ENCODE measurements around the gene NLRP11.

The NLRP11 gene

DNA sequence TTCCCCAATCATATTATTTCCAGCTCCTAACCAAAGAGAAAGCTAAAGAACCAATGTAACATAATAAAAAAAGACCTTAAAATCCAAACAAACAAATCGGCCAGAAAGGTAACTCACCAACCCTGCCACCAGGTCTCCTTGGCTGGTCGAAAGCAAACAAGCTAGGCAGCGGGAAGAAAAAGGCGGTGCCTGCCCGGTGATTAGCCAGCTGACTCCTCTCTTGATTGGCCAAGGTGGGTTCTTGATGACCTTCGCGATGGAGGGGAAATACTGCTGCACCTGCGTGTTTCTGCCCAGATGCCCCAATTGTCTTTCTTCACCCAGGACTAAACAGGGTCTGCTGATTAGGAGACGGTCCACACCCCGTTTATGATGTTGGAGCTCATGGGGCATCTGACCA, at the start of gene NLRP11:
NLRP11 (minus strand) TSS at position 154 of the 400 bp plus-strand sequence. CDS start 13,825 bp downstream, outside the sequence.
- DNase-seq: no peak

DNA sequence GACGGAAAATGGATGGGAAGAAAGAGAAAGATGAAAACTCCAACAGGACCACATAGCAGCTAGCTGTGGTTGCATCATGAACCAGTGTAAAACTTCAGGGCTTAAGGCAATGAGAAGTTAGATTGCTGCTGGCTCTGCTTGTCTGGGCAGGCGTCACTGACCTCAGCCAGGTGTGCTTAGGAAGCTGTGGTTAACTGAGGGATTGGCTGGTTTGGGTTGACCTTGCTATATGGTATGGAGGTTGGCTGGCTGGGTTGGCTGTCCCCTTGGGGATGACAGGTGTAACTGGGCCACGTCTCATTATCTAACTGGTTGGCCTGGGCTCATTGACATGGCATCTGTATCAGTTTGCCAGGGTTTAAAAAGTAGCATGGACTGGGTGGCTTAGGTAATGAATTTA, 45.4 kb upstream of the NLRP11 start:
- DNase-seq: no peak

DNA sequence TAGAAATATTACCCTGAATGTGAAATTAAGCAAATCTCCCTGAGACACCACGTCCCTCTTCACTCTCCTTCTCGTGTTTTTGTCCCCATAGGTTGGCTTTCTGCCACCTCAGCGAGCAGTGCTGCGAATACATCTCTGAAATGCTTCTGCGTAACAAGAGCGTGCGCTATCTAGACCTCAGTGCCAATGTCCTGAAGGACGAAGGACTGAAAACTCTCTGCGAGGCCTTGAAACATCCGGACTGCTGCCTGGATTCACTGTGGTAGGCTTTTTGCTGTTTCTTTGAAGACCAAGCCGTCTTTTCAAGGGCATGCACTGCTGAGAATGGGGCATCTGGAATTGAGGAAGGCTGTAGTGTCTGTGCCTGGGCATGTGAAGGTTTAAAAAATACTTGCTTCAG, 38.9 kb upstream of the NLRP11 start:
- DNase-seq: no peak

DNA sequence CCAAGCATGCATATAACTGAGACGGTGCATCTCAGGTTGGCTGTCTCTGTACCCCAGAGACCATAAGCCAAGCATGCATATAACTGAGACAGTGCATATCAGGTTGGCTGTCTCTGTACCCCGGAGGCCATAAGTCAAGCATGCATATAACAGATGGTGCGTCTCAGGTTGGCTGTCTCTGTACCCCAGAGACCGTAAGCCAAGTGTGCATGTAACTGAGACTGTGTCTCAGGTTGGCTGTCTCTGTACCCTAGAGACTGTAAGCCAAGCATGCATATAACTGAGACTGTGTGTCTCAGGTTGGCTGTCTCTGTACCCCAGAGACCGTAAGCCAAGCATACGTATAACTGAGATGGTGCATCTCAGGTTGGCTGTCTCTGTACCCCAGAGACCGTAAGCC, 35.3 kb upstream of the NLRP11 start:
- no peak for DNase-seq

DNA sequence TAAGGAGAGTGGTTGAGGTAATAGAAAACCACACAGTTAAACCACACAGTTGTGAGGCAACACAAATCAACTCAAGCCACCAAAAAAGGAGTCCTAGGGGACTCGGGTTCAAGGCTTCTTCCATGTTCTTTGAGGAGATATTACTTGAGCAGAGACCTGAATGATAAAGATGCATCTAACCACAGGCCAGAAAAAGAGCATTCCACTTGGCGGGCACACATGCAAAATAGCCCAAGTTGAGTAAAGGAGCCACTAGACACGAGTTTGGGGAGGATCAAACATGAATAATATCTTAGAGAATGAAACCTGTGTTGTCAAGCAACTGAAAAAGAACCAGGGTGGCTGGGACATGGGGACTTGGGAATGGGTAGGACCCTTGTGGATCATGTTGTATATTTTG, 34.7 kb upstream of the NLRP11 start:
- no peak for DNase-seq

GRCh38 chr19:55858969-55859368, 27.2 kb upstream of the NLRP11 start:
- DNase-seq: no peak

GRCh38 chr19:55858401-55858800, 26.6 kb upstream of the NLRP11 start:
- no peak for DNase-seq

DNA sequence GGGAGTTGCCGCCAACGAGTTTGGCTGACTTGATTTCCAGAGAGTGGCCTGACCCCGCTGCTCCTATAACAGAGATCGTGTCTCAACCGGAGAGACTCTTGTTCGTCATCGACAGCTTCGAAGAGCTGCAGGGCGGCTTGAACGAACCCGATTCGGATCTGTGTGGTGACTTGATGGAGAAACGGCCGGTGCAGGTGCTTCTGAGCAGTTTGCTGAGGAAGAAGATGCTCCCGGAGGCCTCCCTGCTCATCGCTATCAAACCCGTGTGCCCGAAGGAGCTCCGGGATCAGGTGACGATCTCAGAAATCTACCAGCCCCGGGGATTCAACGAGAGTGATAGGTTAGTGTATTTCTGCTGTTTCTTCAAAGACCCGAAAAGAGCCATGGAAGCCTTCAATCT, 26.2 kb upstream of the NLRP11 start:
- DNase-seq: no peak

GRCh38 chr19:55857149-55857548, 25.4 kb upstream of the NLRP11 start:
- DNase-seq: no peak

GRCh38 chr19:55855160-55855559, 23.4 kb upstream of the NLRP11 start:
- DNase-seq: no peak

- no peak for DNase-seq
These were observed 7.1 kb upstream of the NLRP11 start for GRCh38 chr19:55838906-55839305.

DNA sequence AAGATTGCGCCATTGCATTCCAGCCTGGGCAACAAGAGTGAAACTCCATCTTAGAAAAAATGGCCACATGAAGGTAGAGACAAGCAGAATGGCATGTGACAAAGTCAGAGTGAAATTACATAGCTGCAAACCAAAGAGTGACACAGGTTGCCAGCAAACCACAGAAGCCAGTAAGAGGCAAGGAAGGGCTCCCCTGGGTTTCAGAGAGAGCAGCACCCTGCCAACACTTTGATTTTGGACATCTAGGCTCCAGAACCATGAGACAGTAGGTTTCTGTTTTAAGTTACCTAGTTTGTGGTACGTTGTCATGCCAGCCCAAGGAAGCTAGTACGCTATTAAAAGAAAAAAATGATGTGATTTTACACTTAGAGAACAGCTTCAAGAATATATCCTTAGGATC, 6.5 kb upstream of the NLRP11 start:
- DNase-seq: no peak

DNA sequence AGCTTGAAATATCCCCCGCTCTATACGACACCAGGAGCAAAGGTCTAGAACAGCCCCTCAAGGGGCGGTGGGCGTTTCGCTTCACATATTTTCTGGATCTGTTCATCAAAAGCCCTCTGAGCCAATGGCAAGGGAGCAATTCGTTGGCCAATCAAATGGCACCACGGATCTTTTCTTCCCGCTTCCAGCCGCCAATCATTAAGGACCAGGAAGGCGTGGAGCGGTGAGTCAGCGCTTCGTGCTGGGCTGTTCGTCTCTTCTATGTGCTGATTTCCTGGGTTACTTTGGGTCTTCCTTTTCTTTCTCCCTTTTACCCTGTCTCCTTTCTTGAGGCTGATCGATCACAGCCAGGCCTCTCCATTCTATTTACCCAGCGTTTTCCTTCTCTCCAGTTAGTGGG, 4.5 kb upstream of the NLRP11 start, which contains the start of gene NLRP4:
NLRP4 (plus strand) TSS at position 201 of the 400 bp plus-strand sequence. CDS start 15,541 bp downstream, outside the sequence.
- DNase-seq: no peak

GRCh38 chr19:55832676-55833075, 877 bp upstream of the NLRP11 start:
- no peak for DNase-seq

DNA sequence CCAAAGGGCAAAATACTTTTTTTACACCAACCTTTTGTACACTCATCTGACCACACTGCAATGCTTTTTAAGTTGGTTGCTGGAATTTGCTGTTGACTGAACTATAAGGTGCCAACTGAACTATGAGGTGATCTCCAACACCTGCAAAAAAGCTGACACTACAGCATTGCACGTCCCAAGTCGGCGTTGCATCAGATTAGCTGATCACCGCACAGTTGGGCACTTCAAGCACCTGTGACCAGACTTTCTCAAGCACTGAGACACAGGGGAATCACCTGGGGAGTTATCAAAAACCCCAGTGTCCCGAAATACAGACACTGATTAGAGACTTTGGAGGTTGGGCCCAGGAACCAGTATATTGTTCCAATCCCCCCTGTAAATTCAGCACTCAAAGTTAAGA, 1.1 kb downstream of the NLRP11 start:
- no peak for DNase-seq

GRCh38 chr19:55820037-55820436, 11.8 kb downstream of the NLRP11 start:
- no peak for DNase-seq

DNA sequence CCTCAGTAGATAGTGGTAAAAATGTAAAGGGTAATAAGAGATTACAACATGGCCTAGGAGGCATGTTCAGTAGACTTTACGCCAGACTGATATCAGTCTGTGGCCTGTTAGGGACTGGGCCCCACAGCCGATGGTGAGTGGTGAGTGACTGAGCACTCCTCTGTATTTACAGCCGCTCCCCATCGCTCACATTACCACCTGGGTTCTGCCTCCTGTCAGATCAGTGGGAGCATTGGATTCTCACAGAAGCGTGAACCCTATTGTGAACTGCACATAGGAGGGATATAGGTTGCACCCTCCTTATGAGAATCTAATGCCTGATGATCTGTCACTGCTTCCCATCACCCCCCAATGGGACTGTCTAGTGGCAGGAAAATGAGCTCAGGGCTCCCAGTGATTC, 17.9 kb downstream of the NLRP11 start:
- DNase-seq: no peak

GRCh38 chr19:55812449-55812848, 19.4 kb downstream of the NLRP11 start:
- DNase-seq: no peak

- DNase-seq: no peak
These were observed 20.5 kb downstream of the NLRP11 start for GRCh38 chr19:55811340-55811739.

GRCh38 chr19:55809381-55810058, 22.3 kb downstream of the NLRP11 start:
- DNase-seq: peak in 1 of 2 donors; percentile 6

DNA sequence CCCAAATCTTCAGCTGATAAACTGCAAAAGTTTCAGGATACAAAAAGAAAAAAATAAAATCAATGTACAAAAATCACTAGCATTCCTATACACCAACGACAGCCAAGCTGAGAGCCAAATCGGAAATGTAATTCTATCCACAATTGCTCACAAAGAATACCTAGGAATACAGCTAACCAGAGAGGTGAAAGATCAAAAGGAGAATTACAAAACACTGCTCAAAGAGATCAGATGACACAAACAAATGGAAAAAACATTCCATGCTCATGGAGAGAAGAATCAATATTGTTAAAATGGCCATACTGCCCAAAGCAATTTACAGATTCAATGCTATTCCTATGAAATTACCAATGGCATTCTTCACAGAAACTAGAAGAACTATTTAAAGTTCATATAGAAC, 29.5 kb downstream of the NLRP11 start:
- DNase-seq: no peak

DNA sequence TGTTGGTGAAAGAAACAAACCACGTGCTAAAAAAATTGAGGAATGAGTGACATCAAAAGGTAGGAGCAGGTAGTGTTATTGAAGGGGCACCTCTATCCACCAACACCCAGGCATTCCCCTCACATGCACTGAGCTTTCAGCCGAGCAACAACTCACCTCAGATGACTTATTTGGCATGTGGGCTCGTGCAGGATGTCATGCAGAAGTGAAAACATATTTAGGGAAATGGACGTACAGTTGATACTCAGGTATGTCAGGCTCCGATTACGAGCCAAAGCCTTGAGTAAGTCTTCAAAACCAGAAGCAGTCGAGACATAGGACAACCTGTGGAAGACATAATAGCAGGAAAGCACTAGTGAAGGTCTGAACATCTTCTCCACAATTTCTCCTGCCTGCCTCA, 30.4 kb downstream of the NLRP11 start:
- DNase-seq: no peak

DNA sequence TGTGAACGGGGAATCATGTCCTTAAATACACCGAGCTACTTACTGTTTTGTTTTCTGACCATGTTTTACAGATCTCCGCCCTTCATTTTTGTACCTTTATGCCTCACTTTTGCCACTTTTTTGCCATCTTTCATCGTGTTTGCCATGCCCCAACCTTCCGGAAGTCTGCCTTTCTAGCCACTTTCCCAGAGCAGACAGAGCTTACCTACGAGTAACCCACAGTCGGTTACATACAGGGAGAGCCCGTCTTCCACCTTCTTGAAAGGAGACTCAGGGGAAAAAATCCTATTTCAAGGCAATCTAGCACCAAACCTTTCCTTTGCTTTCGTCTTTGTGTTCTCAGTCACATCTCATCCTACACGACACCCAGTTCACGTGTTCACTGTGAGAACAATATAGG, 36.8 kb downstream of the NLRP11 start:
- no peak for DNase-seq

- DNase-seq: no peak
These were observed 50.7 kb downstream of the NLRP11 start for GRCh38 chr19:55781112-55781511.

DNA sequence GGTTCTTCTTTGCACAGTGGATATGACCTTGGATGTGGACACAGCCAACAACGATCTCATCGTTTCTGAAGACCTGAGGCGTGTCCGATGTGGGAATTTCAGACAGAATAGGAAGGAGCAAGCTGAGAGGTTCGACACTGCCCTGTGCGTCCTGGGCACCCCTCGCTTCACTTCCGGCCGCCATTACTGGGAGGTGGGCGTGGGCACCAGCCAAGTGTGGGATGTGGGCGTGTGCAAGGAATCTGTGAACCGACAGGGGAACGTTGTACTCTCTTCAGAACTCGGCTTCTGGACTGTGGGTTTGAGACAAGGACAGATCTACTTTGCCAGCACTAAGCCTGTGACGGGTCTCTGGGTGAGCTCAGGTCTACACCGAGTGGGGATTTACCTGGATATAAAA, 53.5 kb downstream of the NLRP11 start:
- no peak for DNase-seq

All from activated CD4-positive, alpha-beta T cell treated with anti-CD3 and anti-CD28 coated beads for 4 hours (primary cell).